HEK293 (cell line): Measurements from ENCODE around the gene HPCA.

Experiments
- CTCF ChIA-PET: fragments of 350-600 bp; formaldehyde crosslinking; extraction: SDS; loops from one replicate; lab custom pipeline; 2021; ENCODE audit warnings: antibody characterized with exemption; lab: Yijun Ruan, JAX
- POLR2A ChIA-PET: fragments of 300-600 bp; formaldehyde crosslinking; extraction: SDS; loops from one replicate; lab custom pipeline; 2020; ENCODE audit warnings: antibody characterized with exemption, inconsistent platforms; lab: Yijun Ruan, JAX
- H3K27ac ChIP-seq: fragments of 200-500 bp; sonication (Bioruptor generic); 2 replicates; pipeline ENCODE4 v1.5.1; 2014; ENCODE audit warnings: low read depth, low read length, control low read depth, inconsistent platforms; ENCODE audit errors: extremely low read depth
- H3K36me3 ChIP-seq, 2 experiments: fragments of 200-500 bp in 1 of 2; sonication (Bioruptor generic) in 1 of 2; 1 replicate in 1 of 2; 2 replicates in 1 of 2; pipeline ENCODE4 v1.5.1; 2014 to 2017; ENCODE audit warnings: inconsistent platforms in 2 of 2, low read length in 2 of 2; ENCODE audit not compliant: control insufficient read depth in 2 of 2, insufficient read depth in 1 of 2
- H3K4me1 ChIP-seq: fragments of 200-500 bp; sonication (Bioruptor generic); 2 replicates; pipeline ENCODE4 v1.5.1; 2014; ENCODE audit warnings: mild to moderate bottlenecking, low read length, inconsistent platforms; ENCODE audit not compliant: control insufficient read depth, insufficient read depth
- H3K4me3 ChIP-seq: 2 replicates; pipeline ENCODE4 v1.5.1; 2011; ENCODE audit warnings: low read depth, mild to moderate bottlenecking, control low read depth, low read length, moderate library complexity
- H3K9me3 ChIP-seq: fragments of 200-500 bp; sonication (Bioruptor generic); 2 replicates; pipeline ENCODE4 v1.5.1; 2014; ENCODE audit warnings: low read depth, low read length, inconsistent platforms; ENCODE audit not compliant: control insufficient read depth, insufficient read depth
- BCL11B ChIP-seq: fragments of 450-650 bp; formaldehyde crosslinking; IDR thresholded peaks from 2 replicates; pipeline ENCODE4 v1.5.1; 2016; ENCODE audit warnings: low read depth, missing biosample characterization, missing genetic modification characterization
- EGR2 ChIP-seq: fragments of 450-650 bp; formaldehyde crosslinking; IDR thresholded peaks from 2 replicates; pipeline ENCODE4 v1.5.1; 2016; ENCODE audit warnings: low read depth, missing biosample characterization, missing genetic modification characterization
- KLF8 ChIP-seq: fragments of 450-650 bp; formaldehyde crosslinking; IDR thresholded peaks from 2 replicates; pipeline ENCODE4 v1.5.1; 2016; ENCODE audit warnings: missing biosample characterization, missing genetic modification characterization
- KLF9 ChIP-seq: fragments of 450-650 bp; formaldehyde crosslinking; IDR thresholded peaks from 2 replicates; pipeline ENCODE4 v1.5.1; 2016; ENCODE audit warnings: missing biosample characterization, missing genetic modification characterization, low read depth
- MZF1 ChIP-seq: fragments of 450-650 bp; formaldehyde crosslinking; IDR thresholded peaks from 2 replicates; pipeline ENCODE4 v1.5.1; 2017; ENCODE audit warnings: missing biosample characterization, missing genetic modification characterization, borderline replicate concordance
- PBX3 ChIP-seq: sonication (generic); formaldehyde crosslinking; IDR thresholded peaks from 2 replicates; pipeline ENCODE4 v1.8.1; 2022; ENCODE audit warnings: mild to moderate bottlenecking, moderate library complexity, missing genetic modification reagents
- RBAK ChIP-seq: fragments of 450-650 bp; formaldehyde crosslinking; IDR thresholded peaks from 2 replicates; pipeline ENCODE4 v1.5.1; 2016; ENCODE audit warnings: missing biosample characterization, missing genetic modification characterization
- SALL2 ChIP-seq: fragments of 450-650 bp; formaldehyde crosslinking; IDR thresholded peaks from 2 replicates; pipeline ENCODE4 v1.5.0; 2017; ENCODE audit warnings: missing biosample characterization, mild to moderate bottlenecking, missing genetic modification characterization, borderline replicate concordance
- SP3 ChIP-seq: fragments of 450-650 bp; formaldehyde crosslinking; IDR thresholded peaks from 2 replicates; pipeline ENCODE4 v1.5.1; 2016; ENCODE audit warnings: missing biosample characterization, missing genetic modification characterization
- SP7 ChIP-seq: fragments of 450-650 bp; formaldehyde crosslinking; IDR thresholded peaks from 2 replicates; pipeline ENCODE4 v1.5.1; 2016; ENCODE audit warnings: missing biosample characterization, missing genetic modification characterization
- TCF7L2 ChIP-seq: IDR thresholded peaks from 2 replicates; pipeline ENCODE4 v1.6.1; 2011; ENCODE audit warnings: low read depth, mild to moderate bottlenecking, inconsistent platforms, low read length, moderate library complexity, borderline replicate concordance
- YY1 ChIP-seq: fragments of 450-650 bp; formaldehyde crosslinking; IDR thresholded peaks from 2 replicates; pipeline ENCODE4 v1.5.1; 2018; ENCODE audit warnings: missing biosample characterization, missing genetic modification characterization
- YY2 ChIP-seq: fragments of 450-650 bp; formaldehyde crosslinking; IDR thresholded peaks from 2 replicates; pipeline ENCODE4 v1.5.1; 2016; ENCODE audit warnings: missing biosample characterization, missing genetic modification characterization
- ZBTB11 ChIP-seq: fragments of 450-650 bp; formaldehyde crosslinking; conservative IDR thresholded peaks from 2 replicates; pipeline ENCODE4 v1.5.1; 2016; ENCODE audit warnings: low read depth, missing biosample characterization, missing genetic modification characterization
- ZBTB8A ChIP-seq: fragments of 450-650 bp; formaldehyde crosslinking; IDR thresholded peaks from 2 replicates; pipeline ENCODE4 v1.5.1; 2016; ENCODE audit warnings: missing biosample characterization, missing genetic modification characterization
- ZFHX2 ChIP-seq: fragments of 450-650 bp; formaldehyde crosslinking; conservative IDR thresholded peaks from 2 replicates; pipeline ENCODE4 v1.5.1; 2016; ENCODE audit warnings: missing biosample characterization, missing genetic modification characterization
- ZNF112 ChIP-seq: fragments of 450-650 bp; formaldehyde crosslinking; IDR thresholded peaks from 2 replicates; pipeline ENCODE4 v1.5.0; 2017; ENCODE audit warnings: missing biosample characterization, missing genetic modification characterization
- ZNF121 ChIP-seq: fragments of 450-650 bp; formaldehyde crosslinking; IDR thresholded peaks from 2 replicates; pipeline ENCODE4 v1.5.1; 2016; ENCODE audit warnings: missing biosample characterization, missing genetic modification characterization
- ZNF133 ChIP-seq: fragments of 450-650 bp; formaldehyde crosslinking; IDR thresholded peaks from 2 replicates; pipeline ENCODE4 v1.5.1; 2016; ENCODE audit warnings: missing biosample characterization, missing genetic modification characterization
- ZNF138 ChIP-seq: fragments of 450-650 bp; formaldehyde crosslinking; IDR thresholded peaks from 2 replicates; pipeline ENCODE4 v1.5.1; 2016; ENCODE audit warnings: missing biosample characterization, missing genetic modification characterization, borderline replicate concordance
- ZNF155 ChIP-seq: fragments of 450-650 bp; formaldehyde crosslinking; IDR thresholded peaks from 2 replicates; pipeline ENCODE4 v1.5.1; 2016; ENCODE audit warnings: missing biosample characterization, missing genetic modification characterization
- ZNF24 ChIP-seq: fragments of 450-650 bp; formaldehyde crosslinking; IDR thresholded peaks from 2 replicates; pipeline ENCODE4 v1.5.1; 2016; ENCODE audit warnings: missing biosample characterization, missing genetic modification characterization
- ZNF521 ChIP-seq: fragments of 450-650 bp; formaldehyde crosslinking; IDR thresholded peaks from 2 replicates; pipeline ENCODE4 v1.5.1; 2017; ENCODE audit warnings: missing biosample characterization, mild to moderate bottlenecking, missing genetic modification characterization
- ZNF529 ChIP-seq: fragments of 450-650 bp; formaldehyde crosslinking; IDR thresholded peaks from 2 replicates; pipeline ENCODE4 v1.5.1; 2017; ENCODE audit warnings: missing genetic modification characterization, missing biosample characterization; ENCODE audit not compliant: insufficient replicate concordance
- ZNF549 ChIP-seq: fragments of 450-650 bp; IDR thresholded peaks from 2 replicates; pipeline ENCODE4 v1.5.1; 2018; ENCODE audit warnings: missing biosample characterization, missing genetic modification characterization, mild to moderate bottlenecking, inconsistent platforms, moderate library complexity
- ZNF561 ChIP-seq: fragments of 450-650 bp; IDR thresholded peaks from 2 replicates; pipeline ENCODE4 v1.5.1; 2018; ENCODE audit warnings: missing biosample characterization, missing genetic modification characterization, borderline replicate concordance
- ZNF571 ChIP-seq: fragments of 450-650 bp; formaldehyde crosslinking; IDR thresholded peaks from 2 replicates; pipeline ENCODE4 v1.5.0; 2017; ENCODE audit warnings: missing biosample characterization, missing genetic modification characterization
- ZNF677 ChIP-seq: fragments of 450-650 bp; IDR thresholded peaks from 2 replicates; pipeline ENCODE4 v1.5.0; 2018; ENCODE audit warnings: missing biosample characterization, mild to moderate bottlenecking, missing genetic modification characterization, moderate library complexity
- ZNF776 ChIP-seq: fragments of 450-650 bp; formaldehyde crosslinking; IDR thresholded peaks from 2 replicates; pipeline ENCODE4 v1.5.0; 2017; ENCODE audit warnings: missing biosample characterization, missing genetic modification characterization, borderline replicate concordance
- ZSCAN16 ChIP-seq: fragments of 450-650 bp; formaldehyde crosslinking; IDR thresholded peaks from 2 replicates; pipeline ENCODE4 v1.5.1; 2016; ENCODE audit warnings: missing biosample characterization, missing genetic modification characterization
- TF ChIP-seq, protein P1 (sequence below): fragments of 450-650 bp; formaldehyde crosslinking; IDR thresholded peaks from 2 replicates; pipeline ENCODE4 v1.5.1; 2016; ENCODE audit warnings: missing biosample characterization, missing genetic modification characterization

The HPCA gene

DNA sequence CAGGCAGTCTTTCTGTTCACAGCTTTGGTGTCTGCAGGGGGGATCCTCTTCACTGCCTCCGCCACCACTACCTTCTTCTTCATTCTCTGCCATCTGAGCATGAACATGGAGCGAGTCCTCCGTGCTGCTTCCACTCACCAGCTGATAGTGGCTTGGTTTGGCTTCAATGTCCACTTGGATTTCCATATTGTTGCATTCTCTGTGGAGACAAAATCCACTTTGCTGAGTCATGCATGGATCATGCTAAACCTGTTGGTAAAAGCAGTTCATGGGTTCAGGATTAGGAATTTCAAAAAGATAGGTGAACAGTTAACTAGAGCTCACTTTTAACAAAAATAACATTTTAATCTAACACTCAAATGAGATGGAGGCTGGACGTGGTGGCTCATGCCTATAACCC is 50.8 kb downstream of the HPCA start (continued):
- TF ChIP-seq ZNF776 (tag by site-specific recombination) (no peak), ZSCAN16 (tag by site-specific recombination) (no peak), ZBTB11 (tag by site-specific recombination) (no peak), KLF9 (no peak), RBAK (tag by site-specific recombination) (no peak), TCF7L2 (no peak), ZNF549 (tag by site-specific recombination) (no peak), ZNF561 (tag by site-specific recombination) (no peak), ZNF133 (tag by site-specific recombination) (no peak), ZNF677 (tag by site-specific recombination) (no peak), YY1 (tag by site-specific recombination) (no peak), YY2 (tag by site-specific recombination) (no peak)
- TF ChIP-seq, all 188 proteins: peak for 0

GRCh38 chr1:32939655-32940371 is 53.5 kb downstream of the HPCA start:
- H3K27ac ChIP-seq = no peak overlapping the region
- peaks cover 16 to 92% of the 10 kb centered on the region in 2 experiments for H3K36me3 ChIP-seq
- CTCF ChIA-PET = interaction anchor here (0.6 to 3.0 kb wide), 3 partner anchors 68 to 146 kb away, joined by 4 to 9 read pairs (median 4); no protein-coding TSS in a partner anchor

GRCh38 chr1:32944180-32944579 is 57.9 kb downstream of the HPCA start:
- Histone ChIP-seq H3K9me3 (no peaks in the 10 kb centered on the region), H3K4me1 (peaks cover 4% of the 10 kb centered on the region; the same call in 1 of the 2 replicates), H3K4me3 (no peak overlapping the region), H3K36me3 (peaks cover 26 to 85% of the 10 kb centered on the region in 2 experiments), H3K27ac (no peak overlapping the region)
- CTCF ChIA-PET = interaction anchor here (1.1 to 1.6 kb wide), 2 partner anchors 11 to 158 kb away, joined by 4 read pairs; no protein-coding TSS in a partner anchor
- POLR2A ChIA-PET = interaction anchor here (1.0 to 2.1 kb wide), 2 partner anchors 11 to 21 kb away, joined by 3 to 5 read pairs; partner anchors contain the start of gene RNF19B
- TF ChIP-seq, protein P1, sequence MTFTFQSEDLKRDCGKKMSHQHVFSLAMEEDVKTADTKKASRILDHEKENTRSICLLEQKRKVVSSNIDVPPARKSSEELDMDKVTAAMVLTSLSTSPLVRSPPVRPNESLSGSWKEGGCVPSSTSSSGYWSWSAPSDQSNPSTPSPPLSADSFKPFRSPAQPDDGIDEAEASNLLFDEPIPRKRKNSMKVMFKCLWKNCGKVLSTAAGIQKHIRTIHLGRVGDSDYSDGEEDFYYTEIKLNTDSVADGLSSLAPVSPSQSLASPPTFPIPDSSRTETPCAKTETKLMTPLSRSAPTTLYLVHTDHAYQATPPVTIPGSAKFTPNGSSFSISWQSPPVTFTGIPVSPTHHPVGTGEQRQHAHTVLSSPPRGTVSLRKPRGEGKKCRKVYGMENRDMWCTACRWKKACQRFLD (tag by site-specific recombination) = no peak
- TF ChIP-seq ZNF571 (tag by site-specific recombination) = no peak
- no peak for TF ChIP-seq BCL11B (tag by site-specific recombination)
- no peak for TF ChIP-seq SP3 (tag by site-specific recombination)
- TF ChIP-seq MZF1 (tag by site-specific recombination) = no peak
- TF ChIP-seq ZNF121 = no peak
- no peak for TF ChIP-seq ZNF24 (tag by site-specific recombination)
- no peak for TF ChIP-seq ZNF155 (tag by site-specific recombination)
- no peak for TF ChIP-seq ZNF521 (tag by site-specific recombination)
- TF ChIP-seq KLF8 (tag by site-specific recombination) = no peak
- no peak for TF ChIP-seq ZNF529 (tag by site-specific recombination)
- TF ChIP-seq ZNF112 = no peak
- TF ChIP-seq ZBTB8A = no peak

More at GRCh38 chr1:32939655-32940371, 53.5 kb downstream of the HPCA start:
- POLR2A ChIA-PET = interaction anchor here (1.5 kb wide), 1 partner anchor 25 kb away, joined by 4 read pairs; the partner anchor contains the start of gene RNF19B
- H3K4me3 ChIP-seq = no peak overlapping the region
- no peaks in the 10 kb centered on the region for H3K9me3 ChIP-seq
- no peaks in the 10 kb centered on the region for H3K4me1 ChIP-seq
- TF ChIP-seq ZNF138 (tag by site-specific recombination) (no peak), SALL2 (tag by site-specific recombination) (no peak), ZFHX2 (peak; percentile 56), SP7 (tag by site-specific recombination) (peak; percentile 61; the same call in 1 of the 2 replicates), EGR2 (tag by site-specific recombination) (peak; percentile 36; the same call in 1 of the 2 replicates), PBX3 (CRISPR knock-in tag) (no peak)
